ENCODE data around the gene SLC44A5.

GRCh38 chr1:75317976-75318375, 292.9 kb downstream of the SLC44A5 start:
- TF ChIP-seq EP300 (IDR thresholded peaks at IDR 0.05; ENCODE audit: borderline replicate concordance) (no peak), YY1 (IDR thresholded peaks at IDR 0.05; ENCODE audit: low read depth) (no peak), FOXM1 (IDR thresholded peaks at IDR 0.05; ENCODE audit: borderline replicate concordance, low read depth) (no peak), TCF12 (IDR thresholded peaks at IDR 0.05; ENCODE audit: low read depth) (no peak)

All from Ishikawa (cell line).